Ovary (tissue), 3 donors: ENCODE measurements around the gene KIF13A.

Experiments used
- CTCF ChIP-seq, 3 donors: fragments of 450-650 bp in 2 of 3; fragments of 200-600 bp in 1 of 3; IDR thresholded peaks; one replicate each; pipeline versions ENCODE4 v1.5.1 to v1.8.0; 2016 to 2022; ENCODE audit warnings: antibody characterized with exemption in 3 of 3, mild to moderate bottlenecking in 1 of 3
- EP300 ChIP-seq: sonication (generic); formaldehyde crosslinking; IDR thresholded peaks from one replicate; pipeline ENCODE4 v1.6.1; 2017; ENCODE audit warnings: antibody characterized with exemption
- POLR2A ChIP-seq: fragments of 450-650 bp; IDR thresholded peaks from one replicate; pipeline ENCODE4 v1.6.1; 2017; ENCODE audit warnings: antibody characterized with exemption, mild to moderate bottlenecking, moderate library complexity
- donor health status: DM: no; HTN: no; CAD: no.

DNA sequence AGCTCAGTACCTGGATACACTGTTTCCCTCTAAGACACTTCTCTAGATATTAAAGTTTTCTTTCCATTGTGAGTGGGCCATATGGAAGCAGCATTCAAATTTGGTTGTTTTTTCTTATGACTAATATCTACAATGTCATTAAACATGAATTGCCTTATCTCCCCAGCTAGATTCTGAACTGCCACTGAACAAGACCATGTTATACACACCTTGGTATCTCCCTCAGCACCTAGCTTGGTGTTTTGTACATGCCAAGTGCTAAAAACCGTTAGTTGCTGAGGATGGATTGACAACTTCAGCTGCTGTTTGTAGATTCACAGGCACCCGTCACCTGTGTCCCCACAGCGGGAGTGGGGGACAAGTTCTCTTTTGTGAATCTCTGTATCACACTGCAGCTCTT lies 131.1 kb downstream of the KIF13A start:
- no peak for TF ChIP-seq CTCF (IDR thresholded peaks at IDR 0.05)
- TF ChIP-seq POLR2A = no peak
- no peak for TF ChIP-seq EP300
